Progenitor cell of endocrine pancreas (in vitro differentiated cells): ENCODE measurements around the gene DNAH17. TPM values are rescaled to one million over a fixed set of nuclear protein-coding genes. Genes with fewer than 3 reads are reported as not detected.

ENCODE experiments used
- DNase-seq: peaks from one replicate; pipeline ENCODE4 v3.0.0; 2021; ENCODE audit warnings: low spot score; ENCODE audit not compliant: unreplicated experiment
- H3K27ac Mint-ChIP-seq: 2 replicates; pipeline ENCODE4 v1.8.0; 2021; ENCODE audit warnings: mild to moderate bottlenecking, moderate library complexity, mixed read lengths
- H3K27me3 Mint-ChIP-seq: 2 replicates; pipeline ENCODE4 v1.8.0; 2021; ENCODE audit warnings: mixed read lengths
- H3K36me3 Mint-ChIP-seq: 2 replicates; pipeline ENCODE4 v1.8.0; 2022; ENCODE audit warnings: mixed read lengths; ENCODE audit not compliant: insufficient read depth
- H3K4me1 Mint-ChIP-seq: 2 replicates; pipeline ENCODE4 v1.8.0; 2021; ENCODE audit warnings: low read depth, mixed read lengths
- H3K4me3 Mint-ChIP-seq: 2 replicates; pipeline ENCODE4 v1.8.0; 2021; ENCODE audit warnings: low read depth, mild to moderate bottlenecking, moderate library complexity, mixed read lengths
- H3K9me3 Mint-ChIP-seq: 2 replicates; pipeline ENCODE4 v1.8.0; 2021; ENCODE audit warnings: low read depth, mixed read lengths
- CTCF ChIP-seq: fragments of 200-600 bp; sonication (generic); IDR thresholded peaks from one replicate; pipeline ENCODE4 v1.5.0; 2021; ENCODE audit warnings: antibody characterized with exemption, mild to moderate bottlenecking; ENCODE audit not compliant: unreplicated experiment
- total RNA-seq: library from RNA; stranded (reverse); gene quantifications from 2 replicates; pipeline ENCODE4 v1.2.1, GENCODE V29; 2021

The DNAH17 gene
- total RNA-seq, 1 donor from 2014 or later = not detected

GRCh38 chr17:78602246-78602645, 25.1 kb upstream of the DNAH17 start:
- no peak overlapping the region for H3K27ac Mint-ChIP-seq
- H3K4me1 Mint-ChIP-seq = peaks cover under 1% of the 10 kb centered on the region
- no peaks in the 10 kb centered on the region for H3K36me3 Mint-ChIP-seq
- H3K4me3 Mint-ChIP-seq = no peak overlapping the region
- H3K9me3 Mint-ChIP-seq = no peaks in the 10 kb centered on the region
- TF ChIP-seq CTCF = no peak
- no peak for DNase-seq
- H3K27me3 Mint-ChIP-seq = peaks cover under 1% of the 10 kb centered on the region

GRCh38 chr17:78601577-78602190, 24.5 kb upstream of the DNAH17 start:
- DNase-seq = no peak
- Mint-ChIP-seq H3K9me3 (no peaks in the 10 kb centered on the region), H3K4me1 (no peaks in the 10 kb centered on the region), H3K27ac (no peak overlapping the region), H3K4me3 (no peak overlapping the region), H3K27me3 (no peaks in the 10 kb centered on the region), H3K36me3 (no peaks in the 10 kb centered on the region)
- TF ChIP-seq CTCF = no peak

GRCh38 chr17:78600181-78600721, 23.1 kb upstream of the DNAH17 start:
- no peak for DNase-seq
- Mint-ChIP-seq H3K27me3 (no peaks in the 10 kb centered on the region), H3K9me3 (no peaks in the 10 kb centered on the region), H3K36me3 (no peaks in the 10 kb centered on the region), H3K27ac (no peak overlapping the region), H3K4me3 (no peak overlapping the region), H3K4me1 (no peaks in the 10 kb centered on the region)
- TF ChIP-seq CTCF = no peak

- TF ChIP-seq CTCF = no peak
- Mint-ChIP-seq H3K36me3 (no peaks in the 10 kb centered on the region), H3K27me3 (peaks cover 3% of the 10 kb centered on the region), H3K4me3 (no peak overlapping the region), H3K9me3 (no peaks in the 10 kb centered on the region), H3K4me1 (no peaks in the 10 kb centered on the region), H3K27ac (no peak overlapping the region)
- no peak for DNase-seq
Measured at GRCh38 chr17:78599419-78599818, 22.2 kb upstream of the DNAH17 start.

GRCh38 chr17:78598013-78598471, 20.8 kb upstream of the DNAH17 start:
- Mint-ChIP-seq H3K9me3 (no peaks in the 10 kb centered on the region), H3K27me3 (peaks cover 4% of the 10 kb centered on the region), H3K27ac (no peak overlapping the region), H3K4me1 (no peaks in the 10 kb centered on the region), H3K36me3 (no peaks in the 10 kb centered on the region), H3K4me3 (no peak overlapping the region)
- no peak for TF ChIP-seq CTCF
- DNase-seq = no peak
